ENCODE results near the gene GORAB. TPM values are rescaled to one million over a fixed set of nuclear protein-coding genes. Genes with fewer than 3 reads are reported as not detected.

GORAB gene
- total and polyA plus RNA-seq, 2 of the 13 experiments (the other 11 are each of a cell fraction or from before 2014, with no cell fraction given): 6.6 to 9.2 TPM

- TF ChIP-seq, protein P1, sequence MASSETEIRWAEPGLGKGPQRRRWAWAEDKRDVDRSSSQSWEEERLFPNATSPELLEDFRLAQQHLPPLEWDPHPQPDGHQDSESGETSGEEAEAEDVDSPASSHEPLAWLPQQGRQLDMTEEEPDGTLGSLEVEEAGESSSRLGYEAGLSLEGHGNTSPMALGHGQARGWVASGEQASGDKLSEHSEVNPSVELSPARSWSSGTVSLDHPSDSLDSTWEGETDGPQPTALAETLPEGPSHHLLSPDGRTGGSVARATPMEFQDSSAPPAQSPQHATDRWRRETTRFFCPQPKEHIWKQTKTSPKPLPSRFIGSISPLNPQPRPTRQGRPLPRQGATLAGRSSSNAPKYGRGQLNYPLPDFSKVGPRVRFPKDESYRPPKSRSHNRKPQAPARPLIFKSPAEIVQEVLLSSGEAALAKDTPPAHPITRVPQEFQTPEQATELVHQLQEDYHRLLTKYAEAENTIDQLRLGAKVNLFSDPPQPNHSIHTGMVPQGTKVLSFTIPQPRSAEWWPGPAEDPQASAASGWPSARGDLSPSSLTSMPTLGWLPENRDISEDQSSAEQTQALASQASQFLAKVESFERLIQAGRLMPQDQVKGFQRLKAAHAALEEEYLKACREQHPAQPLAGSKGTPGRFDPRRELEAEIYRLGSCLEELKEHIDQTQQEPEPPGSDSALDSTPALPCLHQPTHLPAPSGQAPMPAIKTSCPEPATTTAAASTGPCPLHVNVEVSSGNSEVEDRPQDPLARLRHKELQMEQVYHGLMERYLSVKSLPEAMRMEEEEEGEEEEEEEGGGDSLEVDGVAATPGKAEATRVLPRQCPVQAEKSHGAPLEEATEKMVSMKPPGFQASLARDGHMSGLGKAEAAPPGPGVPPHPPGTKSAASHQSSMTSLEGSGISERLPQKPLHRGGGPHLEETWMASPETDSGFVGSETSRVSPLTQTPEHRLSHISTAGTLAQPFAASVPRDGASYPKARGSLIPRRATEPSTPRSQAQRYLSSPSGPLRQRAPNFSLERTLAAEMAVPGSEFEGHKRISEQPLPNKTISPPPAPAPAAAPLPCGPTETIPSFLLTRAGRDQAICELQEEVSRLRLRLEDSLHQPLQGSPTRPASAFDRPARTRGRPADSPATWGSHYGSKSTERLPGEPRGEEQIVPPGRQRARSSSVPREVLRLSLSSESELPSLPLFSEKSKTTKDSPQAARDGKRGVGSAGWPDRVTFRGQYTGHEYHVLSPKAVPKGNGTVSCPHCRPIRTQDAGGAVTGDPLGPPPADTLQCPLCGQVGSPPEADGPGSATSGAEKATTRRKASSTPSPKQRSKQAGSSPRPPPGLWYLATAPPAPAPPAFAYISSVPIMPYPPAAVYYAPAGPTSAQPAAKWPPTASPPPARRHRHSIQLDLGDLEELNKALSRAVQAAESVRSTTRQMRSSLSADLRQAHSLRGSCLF (CRISPR knock-in tag; IDR thresholded peaks at IDR 0.05; ENCODE audit: borderline replicate concordance): no peak
- no peak for TF ChIP-seq ZNF296 (CRISPR knock-in tag; conservative IDR thresholded peaks at IDR 0.05)
- TF ChIP-seq AGO1 (IDR thresholded peaks at IDR 0.05; ENCODE audit: low read depth, low read length, poor library complexity, severe bottlenecking): peak; percentile 42
- no peak for TF ChIP-seq TBP (CRISPR knock-in tag; IDR thresholded peaks at IDR 0.05)
- TF ChIP-seq, protein P2, sequence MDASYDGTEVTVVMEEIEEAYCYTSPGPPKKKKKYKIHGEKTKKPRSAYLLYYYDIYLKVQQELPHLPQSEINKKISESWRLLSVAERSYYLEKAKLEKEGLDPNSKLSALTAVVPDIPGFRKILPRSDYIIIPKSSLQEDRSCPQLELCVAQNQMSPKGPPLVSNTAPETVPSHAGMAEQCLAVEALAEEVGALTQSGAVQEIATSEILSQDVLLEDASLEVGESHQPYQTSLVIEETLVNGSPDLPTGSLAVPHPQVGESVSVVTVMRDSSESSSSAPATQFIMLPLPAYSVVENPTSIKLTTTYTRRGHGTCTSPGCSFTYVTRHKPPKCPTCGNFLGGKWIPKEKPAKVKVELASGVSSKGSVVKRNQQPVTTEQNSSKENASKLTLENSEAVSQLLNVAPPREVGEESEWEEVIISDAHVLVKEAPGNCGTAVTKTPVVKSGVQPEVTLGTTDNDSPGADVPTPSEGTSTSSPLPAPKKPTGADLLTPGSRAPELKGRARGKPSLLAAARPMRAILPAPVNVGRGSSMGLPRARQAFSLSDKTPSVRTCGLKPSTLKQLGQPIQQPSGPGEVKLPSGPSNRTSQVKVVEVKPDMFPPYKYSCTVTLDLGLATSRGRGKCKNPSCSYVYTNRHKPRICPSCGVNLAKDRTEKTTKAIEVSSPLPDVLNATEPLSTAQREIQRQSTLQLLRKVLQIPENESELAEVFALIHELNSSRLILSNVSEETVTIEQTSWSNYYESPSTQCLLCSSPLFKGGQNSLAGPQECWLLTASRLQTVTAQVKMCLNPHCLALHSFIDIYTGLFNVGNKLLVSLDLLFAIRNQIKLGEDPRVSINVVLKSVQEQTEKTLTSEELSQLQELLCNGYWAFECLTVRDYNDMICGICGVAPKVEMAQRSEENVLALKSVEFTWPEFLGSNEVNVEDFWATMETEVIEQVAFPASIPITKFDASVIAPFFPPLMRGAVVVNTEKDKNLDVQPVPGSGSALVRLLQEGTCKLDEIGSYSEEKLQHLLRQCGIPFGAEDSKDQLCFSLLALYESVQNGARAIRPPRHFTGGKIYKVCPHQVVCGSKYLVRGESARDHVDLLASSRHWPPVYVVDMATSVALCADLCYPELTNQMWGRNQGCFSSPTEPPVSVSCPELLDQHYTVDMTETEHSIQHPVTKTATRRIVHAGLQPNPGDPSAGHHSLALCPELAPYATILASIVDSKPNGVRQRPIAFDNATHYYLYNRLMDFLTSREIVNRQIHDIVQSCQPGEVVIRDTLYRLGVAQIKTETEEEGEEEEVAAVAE (CRISPR knock-in tag; IDR thresholded peaks at IDR 0.05; ENCODE audit: borderline replicate concordance): peak; percentile 70; the same call in 1 of the 2 replicates
- no peak for TF ChIP-seq HNRNPUL1 (IDR thresholded peaks at IDR 0.05; ENCODE audit: low read depth, low read length)
- no peak for TF ChIP-seq FOXP1 (IDR thresholded peaks at IDR 0.05)
- 0 out of 2 replicates have a peak, but pooled peaks have one; percentile 6 for TF ChIP-seq FOXP1 (CRISPR knock-in tag; IDR thresholded peaks at IDR 0.05)
- TF ChIP-seq ZNF484 (CRISPR knock-in tag; IDR thresholded peaks at IDR 0.05; ENCODE audit: borderline replicate concordance, low read depth): no peak
- TF ChIP-seq BRCA1 (CRISPR knock-in tag; IDR thresholded peaks at IDR 0.05): 0 out of 2 replicates have a peak, but pooled peaks have one; percentile 40
- peak; percentile 55 for TF ChIP-seq CREM (IDR thresholded peaks at IDR 0.05)
- no peak for TF ChIP-seq CREM (CRISPR knock-in tag; IDR thresholded peaks at IDR 0.05)
- TF ChIP-seq, protein P3, sequence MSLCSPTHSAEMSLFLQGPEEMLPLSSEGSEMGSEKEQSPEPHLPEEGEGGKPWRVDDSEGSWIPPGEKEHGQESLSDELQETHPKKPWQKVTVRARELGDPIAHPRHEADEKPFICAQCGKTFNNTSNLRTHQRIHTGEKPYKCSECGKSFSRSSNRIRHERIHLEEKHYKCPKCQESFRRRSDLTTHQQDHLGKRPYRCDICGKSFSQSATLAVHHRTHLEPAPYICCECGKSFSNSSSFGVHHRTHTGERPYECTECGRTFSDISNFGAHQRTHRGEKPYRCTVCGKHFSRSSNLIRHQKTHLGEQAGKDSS (CRISPR knock-in tag; IDR thresholded peaks at IDR 0.05; ENCODE audit: borderline replicate concordance, low read depth): peak; percentile 73; the same call in 1 of the 2 replicates
- TF ChIP-seq, protein P4, sequence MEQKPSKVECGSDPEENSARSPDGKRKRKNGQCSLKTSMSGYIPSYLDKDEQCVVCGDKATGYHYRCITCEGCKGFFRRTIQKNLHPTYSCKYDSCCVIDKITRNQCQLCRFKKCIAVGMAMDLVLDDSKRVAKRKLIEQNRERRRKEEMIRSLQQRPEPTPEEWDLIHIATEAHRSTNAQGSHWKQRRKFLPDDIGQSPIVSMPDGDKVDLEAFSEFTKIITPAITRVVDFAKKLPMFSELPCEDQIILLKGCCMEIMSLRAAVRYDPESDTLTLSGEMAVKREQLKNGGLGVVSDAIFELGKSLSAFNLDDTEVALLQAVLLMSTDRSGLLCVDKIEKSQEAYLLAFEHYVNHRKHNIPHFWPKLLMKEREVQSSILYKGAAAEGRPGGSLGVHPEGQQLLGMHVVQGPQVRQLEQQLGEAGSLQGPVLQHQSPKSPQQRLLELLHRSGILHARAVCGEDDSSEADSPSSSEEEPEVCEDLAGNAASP (CRISPR knock-in tag; IDR thresholded peaks at IDR 0.05; ENCODE audit: borderline replicate concordance): 0 out of 2 replicates have a peak, but pooled peaks have one; percentile 46
- 0 out of 2 replicates have a peak, but pooled peaks have one; percentile 49 for TF ChIP-seq KAT7 (CRISPR knock-in tag; IDR thresholded peaks at IDR 0.05; ENCODE audit: borderline replicate concordance)
- 0 out of 2 replicates have a peak, but pooled peaks have one; percentile 40 for TF ChIP-seq ARID2 (CRISPR knock-in tag; IDR thresholded peaks at IDR 0.05; ENCODE audit: borderline replicate concordance)
- 0 out of 2 replicates have a peak, but pooled peaks have one; percentile 59 for TF ChIP-seq ZNF670 (CRISPR knock-in tag; IDR thresholded peaks at IDR 0.05; ENCODE audit: borderline replicate concordance)
Observed at GRCh38 chr1:170531758-170532657, at the start of gene GORAB (continued).

Data from HepG2 (cell line).